Measurements from ENCODE around the gene POLA2.
"Not testable (repeated sequence)": the region's sequence is repeated elsewhere in the genome, so short reads cannot be mapped to it uniquely, and the experiment has no call there.

POLA2 gene, protein sequence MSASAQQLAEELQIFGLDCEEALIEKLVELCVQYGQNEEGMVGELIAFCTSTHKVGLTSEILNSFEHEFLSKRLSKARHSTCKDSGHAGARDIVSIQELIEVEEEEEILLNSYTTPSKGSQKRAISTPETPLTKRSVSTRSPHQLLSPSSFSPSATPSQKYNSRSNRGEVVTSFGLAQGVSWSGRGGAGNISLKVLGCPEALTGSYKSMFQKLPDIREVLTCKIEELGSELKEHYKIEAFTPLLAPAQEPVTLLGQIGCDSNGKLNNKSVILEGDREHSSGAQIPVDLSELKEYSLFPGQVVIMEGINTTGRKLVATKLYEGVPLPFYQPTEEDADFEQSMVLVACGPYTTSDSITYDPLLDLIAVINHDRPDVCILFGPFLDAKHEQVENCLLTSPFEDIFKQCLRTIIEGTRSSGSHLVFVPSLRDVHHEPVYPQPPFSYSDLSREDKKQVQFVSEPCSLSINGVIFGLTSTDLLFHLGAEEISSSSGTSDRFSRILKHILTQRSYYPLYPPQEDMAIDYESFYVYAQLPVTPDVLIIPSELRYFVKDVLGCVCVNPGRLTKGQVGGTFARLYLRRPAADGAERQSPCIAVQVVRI

GRCh38 chr11:65261591-65262380 is at the start of gene POLA2:
TSS of gene POLA2 (plus strand) at chr11:65261962. CDS start at chr11:65262293, 331 bp downstream.
- peak; percentile 91 to 93 (median 91) for DNase-seq (ENCODE audit: low read depth in 3 of 3)

GRCh38 chr11:65212226-65212801 is 49.4 kb upstream of the POLA2 start:
- no peak for DNase-seq (ENCODE audit: low read depth in 3 of 3)

GRCh38 chr11:65213322-65214211 is 48.2 kb upstream of the POLA2 start:
- DNase-seq (ENCODE audit: low read depth in 3 of 3): no peak

DNA sequence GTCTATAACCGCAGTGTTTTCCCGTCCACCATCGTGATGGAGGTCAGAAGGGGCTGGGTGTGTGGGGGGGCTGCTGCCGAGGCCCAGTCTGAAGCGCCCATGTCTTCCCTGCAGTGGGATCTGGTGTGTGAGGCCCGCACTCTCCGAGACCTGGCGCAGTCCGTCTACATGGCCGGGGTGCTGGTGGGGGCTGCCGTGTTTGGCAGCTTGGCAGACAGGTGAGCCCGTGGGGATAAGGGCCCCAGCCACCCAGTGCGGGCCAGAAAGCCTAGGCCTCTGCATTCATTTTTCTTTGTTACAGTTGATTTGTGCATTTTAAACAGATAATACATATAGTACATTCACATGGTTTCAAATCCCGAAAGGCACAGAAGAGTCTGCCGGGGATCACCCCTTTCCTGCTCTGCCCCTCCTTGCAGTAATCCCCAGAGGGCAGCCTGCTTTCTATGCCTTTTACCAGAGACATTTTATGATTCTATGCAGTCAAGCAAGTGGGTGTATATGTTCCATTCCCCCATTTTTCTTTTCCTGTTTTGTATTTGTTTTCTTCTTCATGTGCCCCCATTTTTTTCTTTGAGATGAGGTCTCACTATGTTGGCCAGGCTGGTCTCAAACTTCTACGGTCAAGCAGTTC is 47.4 kb upstream of the POLA2 start:
- DNase-seq (ENCODE audit: low read depth in 3 of 3): no peak

GRCh38 chr11:65215441-65216076 is 46.2 kb upstream of the POLA2 start:
- DNase-seq (ENCODE audit: low read depth in 3 of 3): peak in 2 of 3 experiments; percentile 14 to 26

GRCh38 chr11:65216830-65217229 is 44.9 kb upstream of the POLA2 start:
- no peak for DNase-seq (ENCODE audit: low read depth in 3 of 3)

GRCh38 chr11:65217441-65218423 is 44.0 kb upstream of the POLA2 start:
- DNase-seq (ENCODE audit: low read depth in 3 of 3): no peak

DNA sequence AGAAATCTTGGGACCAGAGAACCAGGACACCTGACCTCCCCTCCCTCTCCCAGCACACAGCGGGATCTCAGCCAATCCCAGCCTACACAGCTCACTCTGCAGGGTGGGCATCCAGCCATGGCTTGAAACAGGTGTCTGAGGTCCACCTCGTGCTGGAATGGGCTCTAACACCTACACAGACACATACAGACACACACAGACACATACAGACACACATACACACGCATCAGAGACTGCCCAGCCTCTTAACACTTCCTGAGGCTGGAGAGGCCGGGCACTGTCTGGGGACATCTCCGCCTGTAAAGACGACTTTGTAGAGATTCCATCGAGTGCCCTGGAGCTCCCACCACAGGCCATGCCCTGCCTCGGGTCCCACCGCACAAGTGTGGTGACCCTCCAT is 43.3 kb upstream of the POLA2 start:
- no peak for DNase-seq (ENCODE audit: low read depth in 3 of 3)

DNA sequence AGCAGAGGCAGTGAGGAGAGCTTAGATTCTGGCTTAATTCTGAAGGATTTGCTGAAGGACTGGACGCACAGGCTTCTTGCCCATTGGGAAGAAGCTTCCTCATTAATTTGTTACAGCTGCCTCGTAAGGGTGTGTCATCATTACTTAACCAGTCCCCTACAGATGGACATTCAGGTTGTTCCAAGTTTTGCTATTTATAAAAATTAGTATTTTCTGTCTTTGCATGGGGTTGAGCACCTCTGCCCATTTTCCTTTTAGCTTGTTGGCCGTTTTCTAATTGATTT is 41.9 kb upstream of the POLA2 start:
- DNase-seq (ENCODE audit: low read depth in 3 of 3): no peak

DNA sequence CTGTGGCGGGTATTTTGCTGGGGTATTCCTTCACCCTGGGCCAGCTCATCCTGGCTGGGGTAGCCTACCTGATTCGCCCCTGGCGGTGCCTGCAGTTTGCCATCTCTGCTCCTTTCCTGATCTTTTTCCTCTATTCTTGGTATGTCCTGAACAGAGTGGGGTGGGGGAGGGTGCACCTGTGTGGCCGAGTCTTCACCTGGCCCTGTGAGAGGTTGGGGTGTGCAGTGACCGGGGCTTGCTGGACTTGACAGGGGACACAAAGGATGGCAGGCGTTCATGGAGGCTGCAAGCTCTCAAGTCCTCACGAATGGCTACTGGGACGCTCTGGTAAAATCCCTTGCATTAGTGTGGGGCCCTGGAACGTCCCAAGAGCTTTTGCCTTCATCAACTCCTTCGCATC is 40.7 kb upstream of the POLA2 start:
- no peak for DNase-seq (ENCODE audit: low read depth in 3 of 3)

DNA sequence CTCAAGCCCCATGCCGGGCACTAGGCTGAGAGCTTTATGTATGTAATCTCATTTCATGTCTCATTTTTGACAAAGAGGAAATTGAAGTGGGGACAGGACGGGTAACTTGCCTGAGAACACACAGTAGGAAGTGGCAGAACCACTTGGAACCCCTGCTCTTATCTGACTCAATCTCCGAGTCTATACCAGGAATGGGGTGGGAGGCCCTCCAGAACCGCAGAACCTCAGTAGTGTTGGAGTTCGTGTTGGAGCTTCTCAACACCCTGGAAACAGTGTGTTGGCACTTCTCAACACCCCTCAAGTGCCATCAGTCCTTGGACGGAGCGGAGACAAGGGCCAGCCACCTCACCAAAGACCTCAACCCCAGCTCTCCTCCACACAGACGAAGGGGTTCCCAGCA is 38.8 kb upstream of the POLA2 start:
- DNase-seq (ENCODE audit: low read depth in 3 of 3): no peak

- no peak for DNase-seq (ENCODE audit: low read depth in 3 of 3)
Observed at GRCh38 chr11:65224930-65225278, 36.9 kb upstream of the POLA2 start.

DNA sequence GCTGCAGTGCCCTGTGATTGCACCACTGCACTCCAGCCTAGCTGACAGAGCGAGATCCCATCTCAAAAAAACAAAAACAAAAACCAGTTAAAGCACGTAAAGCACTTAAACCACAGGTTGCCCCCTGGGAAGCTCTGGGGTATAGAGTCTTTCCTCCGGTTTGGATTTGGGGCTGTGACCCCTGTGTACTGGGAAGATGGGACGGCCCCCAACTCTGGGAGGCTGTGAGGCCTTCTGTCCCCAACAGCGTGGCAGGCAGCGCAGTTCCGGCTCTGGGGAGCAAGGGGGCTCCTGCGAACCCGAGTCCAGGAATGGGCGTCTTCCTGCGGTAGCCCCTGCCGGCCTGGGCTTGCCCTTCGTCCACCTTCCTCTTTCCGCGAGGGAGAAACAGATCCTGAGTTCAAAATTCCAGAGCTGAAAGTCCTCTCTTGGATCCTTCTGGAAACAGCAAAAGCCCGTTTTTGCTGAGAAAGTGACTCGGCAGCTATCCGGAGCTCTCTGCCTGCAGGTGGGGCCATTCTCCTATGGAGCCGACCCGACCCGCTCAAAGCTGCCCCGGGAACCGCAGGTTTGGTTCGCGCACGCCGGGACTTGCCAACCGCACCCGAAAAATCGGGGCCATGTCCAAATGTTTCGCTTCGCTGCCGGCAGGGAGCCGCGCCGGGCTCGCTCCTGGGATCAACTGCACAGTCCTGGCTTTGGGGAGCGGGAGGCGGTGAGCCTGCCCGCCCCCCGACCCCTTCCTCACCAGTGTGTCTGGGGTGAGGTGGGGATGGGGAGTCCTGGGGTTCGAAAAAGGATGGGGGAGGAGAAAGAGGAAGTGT is 36.3 kb upstream of the POLA2 start:
- peak in 2 of 3 experiments; percentile 30 to 40 for DNase-seq (ENCODE audit: low read depth in 3 of 3)

DNA sequence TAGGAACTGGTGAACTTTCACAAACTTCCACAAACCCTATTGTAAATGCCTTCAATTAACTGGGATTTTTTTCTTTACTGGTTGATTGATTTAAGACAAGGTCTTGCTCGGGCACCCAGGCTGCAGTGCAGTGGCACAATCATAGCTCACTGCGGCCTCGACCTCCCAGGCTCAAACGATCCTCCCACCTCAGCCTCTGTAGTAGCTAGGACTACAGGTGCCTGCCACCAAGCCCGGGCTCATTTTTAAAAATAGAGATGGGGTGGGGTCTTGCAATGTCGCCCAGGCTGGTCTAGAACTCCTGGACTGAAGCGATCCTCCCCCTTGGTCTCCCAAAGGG is 35.7 kb upstream of the POLA2 start:
- no peak for DNase-seq (ENCODE audit: low read depth in 3 of 3)

DNA sequence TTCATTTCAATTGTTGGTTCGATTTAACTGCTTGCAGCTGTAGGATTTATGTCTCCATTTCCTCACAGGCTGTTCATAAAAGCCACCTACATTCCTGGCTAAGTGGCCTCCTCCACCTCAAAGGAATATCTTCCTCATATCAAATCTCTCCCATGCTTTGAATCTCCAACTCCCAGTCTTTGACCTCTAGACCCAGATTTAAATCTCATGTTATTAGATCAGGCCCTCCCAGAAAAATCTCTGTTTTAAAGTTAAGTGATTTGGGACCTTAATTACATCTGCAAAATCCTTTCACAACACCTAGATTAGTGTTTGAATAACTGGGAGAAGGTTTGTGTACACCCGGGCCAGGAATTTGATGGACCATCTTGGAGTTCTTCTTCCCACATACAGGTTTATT is 33.9 kb upstream of the POLA2 start:
- no peak for DNase-seq (ENCODE audit: low read depth in 3 of 3)

DNA sequence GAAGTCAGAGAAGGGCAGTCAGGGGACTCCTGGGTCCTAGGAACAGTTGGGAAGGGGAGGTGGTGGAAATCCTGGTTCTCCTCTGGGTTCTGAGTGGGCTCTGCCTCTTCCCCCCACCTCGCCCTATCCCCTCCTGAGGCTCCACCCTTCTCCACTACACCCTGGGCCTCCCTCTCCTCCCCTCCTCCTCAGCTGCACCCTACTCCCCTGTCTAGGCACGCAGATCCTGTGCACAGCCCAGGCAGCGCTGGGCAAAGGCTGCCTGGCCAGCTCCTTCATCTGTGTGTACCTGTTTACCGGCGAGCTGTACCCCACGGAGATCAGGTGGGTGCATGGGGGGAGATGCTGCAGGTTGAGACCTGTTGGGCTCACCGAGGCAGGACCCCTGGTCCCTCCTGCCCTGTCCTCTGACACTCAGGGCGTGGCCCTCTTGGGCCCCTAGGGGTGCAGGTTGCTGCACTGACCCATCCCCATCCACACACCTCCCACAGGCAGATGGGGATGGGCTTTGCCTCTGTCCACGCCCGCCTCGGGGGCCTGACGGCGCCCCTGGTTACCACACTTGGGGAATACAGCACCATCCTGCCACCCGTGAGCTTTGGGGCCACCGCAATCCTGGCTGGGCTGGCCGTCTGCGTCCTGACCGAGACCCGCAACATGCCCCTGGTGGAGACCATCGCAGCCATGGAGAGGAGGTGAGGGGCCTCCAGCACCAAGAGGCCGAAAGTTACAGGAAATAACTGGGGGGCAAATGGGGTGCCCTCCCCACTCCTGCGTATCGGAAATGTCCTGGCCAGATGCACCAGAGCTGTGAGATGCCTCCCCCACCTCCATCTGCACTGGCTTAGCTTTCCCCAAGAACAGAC is 25.3 kb upstream of the POLA2 start:
- no peak for DNase-seq (ENCODE audit: low read depth in 3 of 3)

- not testable (repeated sequence) for DNase-seq (ENCODE audit: low read depth in 3 of 3)
Observed at GRCh38 chr11:65238302-65238701, 23.5 kb upstream of the POLA2 start.

DNA sequence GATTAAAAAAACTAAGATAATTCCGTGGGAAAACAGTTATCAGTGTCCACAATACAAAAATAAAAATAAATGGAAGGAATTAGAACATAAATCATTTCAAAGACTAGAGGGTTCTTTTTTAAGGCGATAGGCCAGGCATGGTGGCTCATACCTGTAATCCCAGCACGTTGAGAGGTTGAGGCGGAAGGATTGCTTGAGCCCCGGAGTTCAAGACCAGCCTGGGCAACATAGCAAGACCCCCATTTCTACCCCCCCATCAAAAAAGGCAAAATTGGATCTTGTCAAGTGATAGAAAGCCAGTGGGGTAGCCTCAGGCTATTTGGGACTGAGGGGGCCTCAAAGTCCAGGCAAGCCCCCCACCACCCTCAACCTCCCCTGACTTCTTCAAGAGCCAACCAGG is 20.6 kb upstream of the POLA2 start:
- DNase-seq (ENCODE audit: low read depth in 3 of 3): no peak
